Keratinocyte (primary cell): Measurements from ENCODE around the gene APBB2. TPM values are rescaled to one million over a fixed set of nuclear protein-coding genes. Genes with fewer than 3 reads are reported as not detected.

Source experiments
- DNase-seq: peaks from one replicate; pipeline ENCODE4 v3.0.0-alpha.2; 2011; ENCODE audit warnings: low read depth, missing footprints, low spot score
- FAIRE-seq: peaks from 2 replicates; lab custom pipeline; 2011; peaks lifted over from hg19 to GRCh38; lab: Jason Lieb, UNC
- H2AFZ ChIP-seq: 2 replicates; pipeline ENCODE4 v1.6.0; 2012; ENCODE audit warnings: low read length, control low read depth, inconsistent platforms; ENCODE audit not compliant: control insufficient read depth
- H3K27ac ChIP-seq: 2 replicates; pipeline ENCODE4 v1.5.1; 2011; ENCODE audit warnings: low read length; ENCODE audit not compliant: control insufficient read depth, insufficient read depth
- H3K27me3 ChIP-seq: 3 replicates; pipeline ENCODE4 v1.6.0; 2011; ENCODE audit warnings: low read length; ENCODE audit not compliant: control insufficient read depth, insufficient read depth; ENCODE audit errors: extremely low read depth
- H3K36me3 ChIP-seq, 2 experiments: 2 replicates in 1 of 2; 3 replicates in 1 of 2; pipeline ENCODE4 v1.5.1; 2011; ENCODE audit warnings: low read length in 2 of 2, mild to moderate bottlenecking in 1 of 2; ENCODE audit not compliant: control insufficient read depth in 2 of 2, insufficient read depth in 2 of 2; ENCODE audit errors: extremely low read depth in 1 of 2
- H3K4me1 ChIP-seq: 3 replicates; pipeline ENCODE4 v1.5.1; 2011; ENCODE audit warnings: low read length; ENCODE audit not compliant: control insufficient read depth, insufficient read depth; ENCODE audit errors: extremely low read depth
- H3K4me2 ChIP-seq: 3 replicates; pipeline ENCODE4 v1.6.0; 2011; ENCODE audit warnings: low read depth, low read length; ENCODE audit not compliant: control insufficient read depth, insufficient read depth; ENCODE audit errors: extremely low read depth
- H3K4me3 ChIP-seq, 3 experiments: fragments of 200-600 bp in 1 of 3; sonication (generic) in 1 of 3; 2 replicates in 2 of 3; 3 replicates in 1 of 3; pipeline ENCODE4 v1.5.1; 2011 to 2016; ENCODE audit warnings: low read length in 3 of 3, mild to moderate bottlenecking in 3 of 3, control low read depth in 2 of 3, inconsistent platforms in 1 of 3, low read depth in 1 of 3, mixed read lengths in 1 of 3, mixed run types in 1 of 3, moderate library complexity in 1 of 3; ENCODE audit not compliant: control insufficient read depth in 2 of 3, insufficient read depth in 2 of 3; ENCODE audit errors: extremely low read depth in 1 of 3
- H3K79me2 ChIP-seq: 2 replicates; pipeline ENCODE4 v1.6.0; 2012; ENCODE audit warnings: low read length; ENCODE audit not compliant: control insufficient read depth, insufficient read depth
- H3K9ac ChIP-seq: 3 replicates; pipeline ENCODE4 v1.6.0; 2011; ENCODE audit warnings: low read length; ENCODE audit not compliant: control insufficient read depth, insufficient read depth; ENCODE audit errors: extremely low read depth
- H3K9me1 ChIP-seq: 3 replicates; pipeline ENCODE4 v1.6.0; 2011; ENCODE audit warnings: low read length; ENCODE audit not compliant: control insufficient read depth, insufficient read depth; ENCODE audit errors: extremely low read depth
- H3K9me3 ChIP-seq: 2 replicates; pipeline ENCODE4 v1.5.1; 2012; ENCODE audit warnings: low read depth, low read length; ENCODE audit not compliant: control insufficient read depth
- H4K20me1 ChIP-seq: 3 replicates; pipeline ENCODE4 v1.6.0; 2011; ENCODE audit warnings: low read length; ENCODE audit not compliant: control insufficient read depth, insufficient read depth; ENCODE audit errors: extremely low read depth
- CTCF ChIP-seq, 3 experiments: IDR thresholded peaks in 1 of 3; conservative IDR thresholded peaks in 1 of 3; optimal IDR thresholded peaks in 1 of 3; 2 replicates in 2 of 3; 3 replicates in 1 of 3; pipeline versions ENCODE3 to v1.5.1; 2011; ENCODE audit warnings: low read length in 3 of 3, mild to moderate bottlenecking in 3 of 3, moderate library complexity in 2 of 3, control low read depth in 1 of 3, inconsistent platforms in 1 of 3; ENCODE audit not compliant: insufficient read depth in 2 of 3; ENCODE audit errors: extremely low read depth in 1 of 3
- EZH2 ChIP-seq: IDR thresholded peaks from one replicate; pipeline ENCODE4 v1.6.1; 2012; ENCODE audit warnings: inconsistent platforms, mild to moderate bottlenecking, low read length, moderate library complexity
- dilution Hi-C: fragments of 300-500 bp; cut with MboI; formaldehyde crosslinking; loops from one replicate; pipeline ENCODE4 v1.7.0; 2020; ENCODE audit warnings: low sequenced_read_pairs; ENCODE audit not compliant: extremely low pct_ligation_motif_present
- polyA plus RNA-seq, 5 experiments: library from polyadenylated mRNA; depleted of rRNA in 3 of 5; stranded (reverse) in 3 of 5; stranded (forward) in 1 of 5; unstranded in 1 of 5; fragments of >200 nt; gene quantifications; 1 replicate in 1 of 5; 2 replicates in 3 of 5; 3 replicates in 1 of 5; pipeline versions ENCODE4 v1.2.1 to v1.2.3, GENCODE V29; 2011 to 2012; ENCODE audit warnings: missing spikeins in 2 of 5, low read depth in 1 of 5, low replicate concordance in 1 of 5

APBB2 gene
- polyA plus RNA-seq, 1 donor (not counting 4 experiments of a cell fraction or from before 2014, with no cell fraction given), result 57.3 TPM

GRCh38 chr4:41256740-41257256, 42.5 kb upstream of the APBB2 start, which contains the start of gene UCHL1:
TSS of gene UCHL1 (plus strand) at chr4:41256928. CDS start at chr4:41256977, 49 bp downstream.
- Histone ChIP-seq H3K4me2 (peak within 1 kb of the TSS; percentile 54), H3K4me3 (peak within 1 kb of the TSS; percentile 31 to 44 (median 38)), H3K9ac (no peak within 1 kb of the TSS), H3K36me3 (no peaks in the 10 kb centered on the region), H3K27me3 (peaks cover 33% of the 10 kb centered on the region), H3K79me2 (no peaks in the 10 kb centered on the region), H2AFZ (no peak within 1 kb of the TSS), H3K27ac (no peak within 1 kb of the TSS), H3K4me1 (no peaks in the 10 kb centered on the region), H4K20me1 (no peaks in the 10 kb centered on the region), H3K9me1 (no peaks in the 10 kb centered on the region), H3K9me3 (no peaks in the 10 kb centered on the region)
- dilution Hi-C loops, result no loop called here
- no peak for DNase-seq
- no peak for TF ChIP-seq CTCF (optimal IDR thresholded peaks at IDR 0.05 in 1 of 3, IDR thresholded peaks at IDR 0.05 in 1 of 3, conservative IDR thresholded peaks at IDR 0.05 in 1 of 3; ENCODE audit: extremely low read depth in 1 of 3, insufficient read depth in 2 of 3, low read length in 3 of 3)
- TF ChIP-seq EZH2, result no peak
- FAIRE-seq, result no peak

GRCh38 chr4:41256131-41256739, 41.9 kb upstream of the APBB2 start:
- Histone ChIP-seq H3K9ac (no peak overlapping the region), H3K36me3 (no peaks in the 10 kb centered on the region), H3K79me2 (no peaks in the 10 kb centered on the region), H3K27me3 (peaks cover 33% of the 10 kb centered on the region), H3K4me3 (no peak overlapping the region), H4K20me1 (no peaks in the 10 kb centered on the region), H3K9me3 (no peaks in the 10 kb centered on the region), H3K27ac (no peak overlapping the region), H3K4me2 (no peak overlapping the region), H2AFZ (no peak overlapping the region), H3K4me1 (no peaks in the 10 kb centered on the region), H3K9me1 (no peaks in the 10 kb centered on the region)
- dilution Hi-C loops, result no loop called here
- DNase-seq (no peak), FAIRE-seq (no peak)
- no peak for TF ChIP-seq CTCF (optimal IDR thresholded peaks at IDR 0.05 in 1 of 3, IDR thresholded peaks at IDR 0.05 in 1 of 3, conservative IDR thresholded peaks at IDR 0.05 in 1 of 3; ENCODE audit: extremely low read depth in 1 of 3, insufficient read depth in 2 of 3, low read length in 3 of 3)
- TF ChIP-seq EZH2, result no peak
